Inflammatory macrophage (primary cell): ENCODE results near the gene PKP2.

ENCODE experiments used
- DNase-seq, 2 donors: peaks; one replicate each; pipeline ENCODE4 v3.0.0-alpha.2; 2020 to 2022

PKP2 gene

GRCh38 chr12:32860192-32860591 is 36.4 kb downstream of the PKP2 start:
- no peak for DNase-seq

DNA sequence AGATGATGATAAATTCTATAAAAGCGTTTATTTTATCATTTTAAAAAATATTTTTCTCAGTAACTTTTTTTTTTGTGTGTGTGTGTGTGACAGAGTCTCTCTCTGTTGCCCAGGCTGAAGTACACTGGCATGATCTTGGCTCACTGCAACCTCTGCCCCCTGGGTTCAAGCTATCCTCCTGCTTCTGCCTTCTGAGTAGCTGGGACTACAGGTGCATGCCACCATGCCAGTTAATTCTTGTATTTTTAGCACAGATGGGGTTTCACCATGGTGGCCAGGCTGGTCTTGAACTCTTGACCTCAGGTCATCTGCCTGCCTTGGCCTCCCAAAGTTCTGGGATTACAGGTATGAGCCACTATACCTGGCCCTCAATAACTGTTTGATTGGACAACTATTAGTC is 37.2 kb downstream of the PKP2 start:
- DNase-seq, result no peak

- DNase-seq, result no peak
Observed at GRCh38 chr12:32854716-32855115, 41.9 kb downstream of the PKP2 start.

DNA sequence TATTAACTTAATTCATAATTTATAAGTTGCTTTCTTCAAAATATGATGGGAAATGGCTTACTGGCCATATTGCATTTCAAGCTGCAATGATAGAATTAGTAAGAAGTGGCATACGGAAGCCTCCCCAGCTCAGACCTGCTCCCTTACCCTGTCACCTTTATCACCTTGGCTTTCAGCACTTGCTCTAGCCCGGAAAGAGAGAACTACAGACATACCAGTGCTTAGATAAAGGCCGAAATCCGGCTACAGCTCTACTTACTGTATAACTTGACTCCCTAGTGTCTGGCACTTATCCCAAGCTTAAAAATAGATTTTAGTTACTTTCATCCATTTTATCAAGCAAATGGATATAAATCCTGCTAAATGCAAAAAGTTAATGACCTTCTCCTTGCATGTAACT is 42.5 kb downstream of the PKP2 start:
- DNase-seq, result no peak

- DNase-seq, result no peak
Observed at GRCh38 chr12:32847287-32847686, 49.3 kb downstream of the PKP2 start.

DNA sequence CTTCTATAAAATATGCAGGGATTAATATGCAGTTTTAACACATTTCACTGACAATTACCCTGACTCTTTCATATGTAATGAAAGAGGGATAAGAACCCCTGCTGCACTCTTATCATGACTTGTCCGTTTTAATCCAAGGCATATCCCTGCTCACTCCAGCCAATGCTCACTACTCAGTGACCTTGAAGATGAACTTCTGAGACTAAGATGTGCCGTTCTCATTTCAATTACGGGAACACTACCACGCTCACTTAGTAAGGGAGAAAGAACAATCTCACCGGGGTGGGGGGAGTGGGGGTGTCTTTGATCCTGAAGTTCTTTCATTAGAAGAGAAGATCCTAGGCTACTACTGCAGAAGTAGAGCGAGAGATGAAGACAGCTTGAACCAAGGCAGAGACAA is 50.5 kb downstream of the PKP2 start:
- DNase-seq, result no peak

DNA sequence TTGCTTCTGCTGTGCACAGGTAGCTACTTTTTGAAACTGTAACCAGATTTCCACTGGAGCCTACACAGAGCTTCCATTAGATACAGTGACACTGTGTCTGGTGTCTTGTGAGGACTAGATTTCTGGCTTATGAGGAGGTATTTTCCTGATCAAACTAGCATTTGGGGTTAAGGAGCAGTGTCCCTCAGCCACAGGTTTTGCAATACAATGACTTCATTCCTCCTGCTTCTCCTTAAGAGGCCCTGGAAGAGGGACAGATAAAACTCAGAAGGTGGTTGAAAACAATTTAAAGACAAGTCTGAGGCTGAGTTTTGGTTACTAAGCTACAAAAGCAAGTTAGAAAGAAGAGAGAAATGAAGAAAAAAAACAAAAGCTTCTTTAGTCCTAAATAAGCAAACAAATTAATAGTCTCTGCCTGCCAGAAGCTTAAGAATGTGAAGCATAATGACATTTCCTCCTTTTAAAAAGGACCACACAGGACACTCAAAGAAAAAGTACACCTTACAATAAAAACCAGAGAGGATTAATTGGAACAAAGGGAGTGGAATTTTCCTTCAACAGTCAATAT is 53.0 kb downstream of the PKP2 start:
- DNase-seq, result peak; percentile 6 to 23

GRCh38 chr12:32841061-32841460 is 55.5 kb downstream of the PKP2 start:
- DNase-seq, result no peak

DNA sequence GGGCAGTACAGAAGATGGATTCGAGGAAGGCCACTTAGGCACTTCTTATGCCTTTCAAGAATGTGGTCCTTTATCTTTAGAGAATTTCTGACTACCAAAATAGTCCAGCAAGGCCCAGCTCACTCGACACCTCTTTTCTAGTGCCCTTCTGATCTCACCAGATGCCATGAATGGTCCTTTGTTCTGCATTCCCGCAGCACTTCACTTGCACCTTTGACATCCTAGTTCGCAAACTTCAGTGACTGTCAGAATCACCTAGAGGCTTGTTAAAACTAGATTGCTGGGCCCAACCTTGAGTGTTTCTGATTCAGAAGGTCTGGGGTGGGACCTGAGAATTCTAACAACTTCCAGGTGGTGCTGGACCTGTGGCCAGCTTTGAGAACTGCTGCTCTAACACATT is 56.7 kb downstream of the PKP2 start:
- no peak for DNase-seq

GRCh38 chr12:32837974-32838373 is 58.6 kb downstream of the PKP2 start:
- no peak for DNase-seq

DNA sequence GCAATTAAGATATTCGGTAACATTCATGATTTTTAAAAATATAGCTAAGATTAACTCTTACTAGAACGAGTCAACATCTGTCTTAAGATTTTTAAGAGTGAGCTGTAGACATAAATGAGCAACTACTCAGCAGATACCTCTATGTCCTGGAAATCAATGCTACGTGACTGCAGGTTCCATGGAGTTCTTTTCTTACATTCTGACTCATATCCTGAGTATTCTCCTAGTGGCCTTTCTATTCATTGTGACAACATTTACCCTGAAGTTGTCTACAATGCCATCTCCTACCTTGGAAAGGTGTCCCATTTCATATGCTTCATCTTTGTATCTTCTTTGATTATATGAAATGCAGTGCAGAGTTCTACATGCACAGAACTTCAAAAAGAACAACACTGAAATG is 59.9 kb downstream of the PKP2 start:
- DNase-seq, result no peak

- DNase-seq, result no peak
Observed at GRCh38 chr12:32834122-32834521, 62.5 kb downstream of the PKP2 start.

GRCh38 chr12:32828552-32828951 is 68.0 kb downstream of the PKP2 start:
- DNase-seq, result no peak

GRCh38 chr12:32828120-32828519 is 68.5 kb downstream of the PKP2 start:
- DNase-seq, result no peak

DNA sequence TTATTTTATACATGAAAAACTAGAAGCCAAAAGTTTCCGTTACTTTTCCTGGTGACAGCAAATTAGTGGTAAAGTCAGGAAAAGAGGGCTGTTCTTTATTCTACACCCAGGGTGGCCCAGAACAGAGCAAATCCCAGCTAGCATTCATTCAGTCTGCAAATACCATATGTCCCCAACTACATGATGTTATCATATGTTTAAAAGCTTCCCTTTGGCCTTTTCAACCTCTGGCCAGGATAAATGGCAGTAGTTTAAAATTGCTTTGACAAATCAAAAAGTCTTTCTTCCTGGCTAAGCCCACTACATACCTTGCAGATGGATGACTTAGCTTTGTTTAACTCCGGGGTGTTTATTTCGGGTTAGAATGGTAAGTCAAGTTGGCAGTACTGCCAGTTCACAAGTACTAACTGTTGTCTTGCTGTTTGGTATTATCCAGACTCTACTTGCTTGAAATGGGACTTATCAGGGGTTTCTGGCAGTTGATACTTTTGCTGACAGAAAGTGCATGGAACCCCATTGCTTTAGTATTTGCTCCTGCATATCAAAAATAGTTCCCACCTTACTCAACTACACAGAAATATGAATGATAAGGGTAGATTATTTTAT is 69.7 kb downstream of the PKP2 start:
- no peak for DNase-seq

- DNase-seq, result no peak
Observed at GRCh38 chr12:32824596-32824995, 72.0 kb downstream of the PKP2 start.

DNA sequence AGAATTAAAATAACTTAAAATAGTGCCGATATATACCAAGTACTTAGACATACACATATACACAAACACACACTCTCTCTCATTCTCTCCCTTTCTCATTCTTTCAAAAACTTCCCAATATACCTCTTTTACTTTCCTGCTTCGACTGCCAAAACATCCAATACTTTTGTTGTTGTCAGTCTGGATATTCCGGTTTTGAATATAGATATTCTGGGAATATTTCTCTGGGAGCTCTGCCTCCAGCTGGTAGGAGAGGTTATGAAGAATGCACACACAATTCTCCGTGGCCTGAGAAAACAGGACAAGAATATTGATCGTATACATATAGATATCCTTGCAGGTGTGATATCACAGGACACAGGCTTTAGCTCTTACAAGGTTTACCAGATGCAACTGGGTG is 74.2 kb downstream of the PKP2 start:
- DNase-seq, result no peak

GRCh38 chr12:32821710-32822109 is 74.9 kb downstream of the PKP2 start:
- DNase-seq, result no peak

DNA sequence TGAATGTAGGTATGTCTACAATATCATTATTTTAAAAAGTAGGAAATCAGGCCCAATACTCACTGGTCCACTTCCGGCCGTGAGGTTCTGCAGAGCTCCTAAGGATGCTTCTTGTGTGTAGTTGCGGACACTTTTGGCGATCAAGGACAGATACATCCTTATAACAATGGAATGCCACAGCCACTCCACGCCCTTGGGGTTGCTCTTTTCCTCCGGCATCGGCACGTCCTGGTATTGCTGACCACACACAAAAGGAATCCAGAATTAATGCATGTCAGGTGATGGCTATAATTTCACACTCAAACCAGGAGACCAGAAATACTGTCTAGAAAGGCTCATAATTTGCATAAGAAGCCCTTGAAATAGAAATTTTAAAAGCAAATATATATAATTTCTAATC is 75.3 kb downstream of the PKP2 start:
- DNase-seq, result no peak

GRCh38 chr12:32820376-32820931 is 76.1 kb downstream of the PKP2 start:
- no peak for DNase-seq

GRCh38 chr12:32819424-32819823 is 77.2 kb downstream of the PKP2 start:
- no peak for DNase-seq

DNA sequence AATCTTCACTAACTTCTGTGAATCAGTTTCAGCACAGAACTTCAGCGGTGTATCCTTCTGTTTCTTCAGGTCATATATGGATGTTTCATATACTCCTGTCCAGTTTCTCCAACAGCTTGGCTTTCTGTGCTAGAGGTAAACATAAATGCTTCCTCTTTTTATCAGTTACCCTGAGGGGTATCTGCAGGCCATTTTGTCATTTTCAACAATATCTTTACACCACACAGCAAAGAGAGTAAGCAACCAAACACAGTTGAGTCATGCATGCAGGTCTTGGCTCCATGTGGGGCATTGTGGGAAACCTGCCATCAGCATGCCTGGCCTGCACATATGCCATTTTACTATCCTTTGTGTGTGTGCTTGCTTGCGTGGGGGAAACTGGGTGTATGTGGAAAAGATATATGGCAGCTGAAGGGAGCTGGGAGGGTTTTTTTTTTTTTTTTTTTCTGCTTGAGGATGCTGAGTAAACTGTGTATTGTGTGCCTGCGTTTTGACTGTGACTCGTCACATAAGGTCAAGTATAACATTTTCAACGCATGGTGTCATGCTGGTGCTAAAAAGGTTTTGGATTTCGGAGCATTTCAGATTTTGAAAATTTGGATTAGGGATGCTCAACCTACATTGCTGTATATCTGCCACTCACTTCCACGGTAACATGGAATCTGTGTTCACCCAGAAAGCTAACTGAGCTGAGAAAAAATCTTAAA is 84.7 kb downstream of the PKP2 start:
- DNase-seq, result no peak

DNA sequence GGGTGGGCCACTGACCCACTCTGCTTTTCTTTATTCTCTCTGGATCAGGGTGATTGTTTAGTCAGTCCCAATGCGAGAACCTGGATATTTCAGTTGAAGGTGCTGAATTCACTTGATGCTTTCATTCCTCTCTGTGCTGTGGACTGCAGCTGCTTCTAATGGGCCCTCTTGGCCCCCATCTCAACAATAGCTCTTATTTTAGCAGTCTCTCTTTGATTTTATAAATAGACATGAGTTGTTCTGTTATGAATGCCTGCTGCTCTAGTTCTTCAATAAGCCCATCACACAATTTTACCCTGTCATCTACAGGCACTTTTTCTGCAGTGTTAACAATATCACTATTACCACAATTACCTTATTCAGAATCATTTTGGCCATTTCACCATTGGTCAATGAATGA is 86.7 kb downstream of the PKP2 start:
- DNase-seq, result no peak

DNA sequence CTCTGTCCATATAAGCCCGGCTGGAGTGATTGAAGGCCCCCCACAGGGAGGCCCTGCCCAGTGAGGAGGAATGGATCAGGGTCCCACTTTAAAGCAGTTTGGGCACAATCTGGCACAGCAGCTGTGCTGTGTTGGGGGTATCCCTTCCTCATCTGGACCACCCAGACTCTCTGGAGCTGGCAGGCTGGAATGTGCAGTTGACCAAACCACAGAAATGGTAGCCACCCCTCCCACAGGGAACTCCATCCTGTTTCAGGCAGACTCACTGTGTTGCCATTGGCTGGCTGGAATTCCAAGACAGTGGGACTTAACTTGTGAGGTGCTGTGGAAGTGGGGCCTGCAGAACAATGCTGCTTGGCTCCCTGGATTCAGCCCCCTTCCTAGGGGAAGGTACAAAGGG is 87.4 kb downstream of the PKP2 start:
- no peak for DNase-seq
